Mesenchymal stem cell (in vitro differentiated cells and primary cell): ENCODE data around the gene RHBDD1.
"Not testable (repeated sequence)": the region's sequence is repeated elsewhere in the genome, so short reads cannot be mapped to it uniquely, and the experiment has no call there.

ENCODE experiments used
- DNase-seq: peaks from one replicate; pipeline ENCODE4 v3.0.0-alpha.2; 2013
- H2AFZ ChIP-seq: one replicate; pipeline ENCODE4 v1.6.1; 2013; ENCODE audit warnings: low read depth, mild to moderate bottlenecking, control low read depth, inconsistent platforms, low read length, moderate library complexity
- H2AK5ac ChIP-seq: 2 replicates; pipeline ENCODE4 v1.6.1; 2013; ENCODE audit warnings: low read length, moderate library complexity, mild to moderate bottlenecking, inconsistent platforms; ENCODE audit not compliant: severe bottlenecking
- H2BK120ac ChIP-seq: one replicate; pipeline ENCODE4 v1.6.1; 2013; ENCODE audit warnings: low read depth, mild to moderate bottlenecking, inconsistent platforms, low read length, moderate library complexity
- H2BK12ac ChIP-seq, 2 experiments: one replicate each; pipeline ENCODE4 v1.6.1; 2013; ENCODE audit warnings: inconsistent platforms in 2 of 2, low read length in 2 of 2, mild to moderate bottlenecking in 2 of 2, moderate library complexity in 2 of 2, control low read depth in 1 of 2
- H2BK15ac ChIP-seq: one replicate; pipeline ENCODE4 v1.6.1; 2013; ENCODE audit warnings: mild to moderate bottlenecking, low read depth, inconsistent platforms; ENCODE audit not compliant: poor library complexity, severe bottlenecking
- H2BK5ac ChIP-seq: 2 replicates; pipeline ENCODE4 v1.6.1; 2013; ENCODE audit warnings: low read depth, mild to moderate bottlenecking, low read length, control low read depth, inconsistent platforms; ENCODE audit not compliant: poor library complexity, severe bottlenecking
- H3K14ac ChIP-seq, 2 experiments: one replicate each; pipeline ENCODE4 v1.6.1; 2013; ENCODE audit warnings: inconsistent platforms in 2 of 2, low read length in 2 of 2, control low read depth in 1 of 2, mild to moderate bottlenecking in 1 of 2, moderate library complexity in 1 of 2
- H3K18ac ChIP-seq, 2 experiments: one replicate each; pipeline ENCODE4 v1.6.1; 2013; ENCODE audit warnings: inconsistent platforms in 2 of 2, low read length in 2 of 2, control low read depth in 1 of 2, low read depth in 1 of 2, mild to moderate bottlenecking in 1 of 2
- H3K23ac ChIP-seq, 2 experiments: one replicate each; pipeline ENCODE4 v1.6.1; 2013; ENCODE audit warnings: inconsistent platforms in 2 of 2, low read length in 2 of 2, mild to moderate bottlenecking in 2 of 2, moderate library complexity in 2 of 2, control low read depth in 1 of 2
- H3K27ac ChIP-seq: 2 replicates; pipeline ENCODE4 v1.5.1; 2013; ENCODE audit warnings: mild to moderate bottlenecking, moderate library complexity, low read length, control low read depth, inconsistent platforms; ENCODE audit not compliant: poor library complexity, severe bottlenecking
- H3K27me3 ChIP-seq, 2 experiments: 2 replicates each; pipeline versions ENCODE4 v1.6.1 to v1.7.0; 2013; ENCODE audit warnings: low read length in 2 of 2, mild to moderate bottlenecking in 2 of 2, moderate library complexity in 2 of 2, control low read depth in 1 of 2, inconsistent platforms in 1 of 2; ENCODE audit not compliant: control insufficient read depth in 1 of 2, insufficient read depth in 1 of 2
- H3K36me3 ChIP-seq, 2 experiments: 2 replicates each; pipeline versions ENCODE4 v1.6.1 to v1.7.0; 2013; ENCODE audit warnings: low read length in 2 of 2, control low read depth in 1 of 2, inconsistent platforms in 1 of 2, low read depth in 1 of 2, mild to moderate bottlenecking in 1 of 2; ENCODE audit not compliant: insufficient read depth in 2 of 2, control insufficient read depth in 1 of 2
- H3K4ac ChIP-seq, 2 experiments: one replicate each; pipeline ENCODE4 v1.6.1; 2013; ENCODE audit warnings: inconsistent platforms in 2 of 2, low read length in 2 of 2, mild to moderate bottlenecking in 2 of 2, moderate library complexity in 2 of 2, control low read depth in 1 of 2, low read depth in 1 of 2
- H3K4me1 ChIP-seq: 2 replicates; pipeline ENCODE4 v1.6.1; 2013; ENCODE audit warnings: low read depth, low read length, control low read depth; ENCODE audit not compliant: control insufficient read depth, insufficient read depth
- H3K4me2 ChIP-seq: 2 replicates; pipeline ENCODE4 v1.6.1; 2013; ENCODE audit warnings: low read length, mild to moderate bottlenecking, inconsistent platforms; ENCODE audit not compliant: poor library complexity, severe bottlenecking
- H3K4me3 ChIP-seq, 2 experiments: 2 replicates each; pipeline versions ENCODE4 v1.5.1 to v1.7.0; 2013; ENCODE audit warnings: low read length in 2 of 2, mild to moderate bottlenecking in 2 of 2, control low read depth in 1 of 2, low read depth in 1 of 2; ENCODE audit not compliant: insufficient read depth in 1 of 2
- H3K79me1 ChIP-seq: replicated peaks from 2 replicates; pipeline ENCODE4 v1.6.1; 2013; ENCODE audit warnings: mild to moderate bottlenecking, control low read depth, low read length, inconsistent platforms; ENCODE audit not compliant: poor library complexity, severe bottlenecking
- H3K9ac ChIP-seq: 2 replicates; pipeline ENCODE4 v1.7.0; 2013; ENCODE audit warnings: mild to moderate bottlenecking, low read length, moderate library complexity
- H3K9me3 ChIP-seq: 2 replicates; pipeline ENCODE4 v1.7.0; 2013; ENCODE audit warnings: mild to moderate bottlenecking, low read length; ENCODE audit not compliant: control insufficient read depth
- H4K8ac ChIP-seq: one replicate; pipeline ENCODE4 v1.6.1; 2013; ENCODE audit warnings: inconsistent platforms, mild to moderate bottlenecking, low read length, moderate library complexity
- H4K91ac ChIP-seq: one replicate; pipeline ENCODE4 v1.6.1; 2013; ENCODE audit warnings: mild to moderate bottlenecking, low read length, inconsistent platforms
- WGBS: methylation state at CpG from one replicate; pipeline ENCODE4 v1.1.7; 2013; ENCODE audit warnings: mixed read lengths; 5-methylcytosine and 5-hydroxymethylcytosine counted together

RHBDD1 gene

DNA sequence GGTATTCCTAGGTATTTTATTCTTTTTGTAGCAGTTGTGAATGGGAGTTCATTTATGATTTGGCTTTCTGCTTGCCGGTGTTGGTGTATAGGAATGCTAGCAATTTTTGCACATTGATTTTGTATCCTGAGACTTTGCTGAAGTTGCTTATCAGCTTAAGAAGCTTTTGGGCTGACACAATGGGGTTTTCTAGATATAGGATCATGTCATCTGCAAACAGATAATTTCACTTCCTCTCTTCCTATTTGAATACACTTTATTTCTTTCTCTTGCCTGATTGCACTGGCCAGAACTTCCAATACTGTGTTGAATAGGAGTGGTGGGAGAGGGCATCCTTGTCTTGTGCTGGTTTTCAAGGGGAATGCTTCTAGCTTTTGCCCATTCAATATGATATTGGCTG lies 7.1 kb downstream of the RHBDD1 start:
- not testable (repeated sequence) for H2BK12ac ChIP-seq, H2BK15ac ChIP-seq, H2AK5ac ChIP-seq, H3K4me3 ChIP-seq, H2BK120ac ChIP-seq, H3K9ac ChIP-seq, H4K91ac ChIP-seq, H3K27me3 ChIP-seq, DNase-seq, H2BK5ac ChIP-seq, H3K4ac ChIP-seq, H3K4me2 ChIP-seq, H4K8ac ChIP-seq, H2AFZ ChIP-seq, H3K23ac ChIP-seq, H3K18ac ChIP-seq, H3K9me3 ChIP-seq, H3K4me1 ChIP-seq, H3K14ac ChIP-seq, H3K27ac ChIP-seq
- WGBS, result 100% methylated on average over 1 of the region's 1 CpG
- peaks cover 24% of the 10 kb centered on the region for H3K79me1 ChIP-seq
- peaks cover 0 to 20% of the 10 kb centered on the region in 2 experiments for H3K36me3 ChIP-seq

DNA sequence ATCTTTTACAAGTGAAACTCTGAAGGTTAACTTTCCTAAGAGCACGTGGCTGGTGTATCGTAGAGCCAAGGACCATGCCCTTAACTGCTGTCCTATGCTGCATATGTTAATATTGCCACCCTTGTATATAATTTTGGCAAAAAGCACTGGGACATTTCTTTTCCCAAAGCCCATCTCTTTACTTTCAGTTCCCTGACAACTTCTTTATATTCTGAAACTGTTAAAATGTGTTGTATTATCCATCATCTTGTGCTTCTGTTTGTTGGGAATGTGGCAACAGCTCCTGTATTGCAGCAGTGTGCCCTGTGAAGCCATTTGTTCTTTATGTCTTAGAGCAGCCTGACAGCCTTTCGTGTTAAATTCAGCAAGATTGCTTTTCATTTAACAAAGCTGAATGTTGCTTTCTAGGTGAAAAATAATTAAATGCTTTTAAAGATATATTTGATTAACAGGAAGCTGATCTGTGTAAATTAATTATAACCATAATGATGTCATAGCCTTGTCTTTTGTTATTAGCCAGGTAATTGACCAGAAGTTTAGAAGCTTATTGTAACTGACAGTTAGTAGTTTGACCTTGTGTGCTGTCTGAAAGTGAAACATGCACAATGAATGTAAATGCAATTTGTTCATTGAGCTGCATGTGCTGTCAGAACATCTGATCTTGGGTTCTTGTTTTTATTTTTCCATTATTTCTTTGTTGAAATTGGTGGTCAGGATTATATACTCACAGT lies 9.7 kb downstream of the RHBDD1 start:
- no peak for DNase-seq
- H3K4me2 ChIP-seq, result no peak overlapping the region
- no peak overlapping the region for H2BK5ac ChIP-seq
- H2AFZ ChIP-seq, result no peak overlapping the region
- H2BK12ac ChIP-seq, result no peak overlapping the region
- H3K27me3 ChIP-seq, result no peaks in the 10 kb centered on the region
- 96% methylated on average over 3 of the region's 3 CpGs for WGBS
- no peak overlapping the region for H3K4me3 ChIP-seq
- no peak overlapping the region for H3K18ac ChIP-seq
- peaks cover 6% of the 10 kb centered on the region for H3K9me3 ChIP-seq
- H3K9ac ChIP-seq, result no peak overlapping the region
- H3K36me3 ChIP-seq, result peaks cover 0 to 9% of the 10 kb centered on the region in 2 experiments
- H3K23ac ChIP-seq, result no peak overlapping the region
- H4K91ac ChIP-seq, result no peak overlapping the region
- H3K4ac ChIP-seq, result no peak overlapping the region
- H2BK15ac ChIP-seq, result no peak overlapping the region
- H3K4me1 ChIP-seq, result no peaks in the 10 kb centered on the region
- no peak overlapping the region for H2AK5ac ChIP-seq
- H3K27ac ChIP-seq, result no peak overlapping the region
- no peak overlapping the region for H2BK120ac ChIP-seq
- no peak overlapping the region for H3K14ac ChIP-seq
- no peak overlapping the region for H4K8ac ChIP-seq
- peaks cover 21% of the 10 kb centered on the region for H3K79me1 ChIP-seq

DNA sequence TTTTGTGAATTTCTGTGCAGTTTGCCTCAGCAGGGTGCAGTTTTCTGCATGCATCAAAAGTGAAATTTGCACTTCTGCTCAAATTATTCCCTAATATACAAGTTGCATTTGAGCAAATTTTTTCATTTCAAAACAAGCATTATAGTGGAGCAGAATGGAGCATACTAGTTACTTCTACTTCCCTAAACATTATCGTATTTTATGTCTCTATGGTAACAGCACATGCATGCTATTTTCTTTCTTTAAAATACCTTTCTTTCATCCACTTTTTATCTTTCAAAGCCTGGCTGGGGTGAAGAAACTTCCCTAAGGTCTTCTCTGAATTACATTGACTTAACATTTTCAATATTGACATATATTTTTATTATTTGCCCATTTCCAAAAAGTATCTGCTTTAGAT lies 11.2 kb downstream of the RHBDD1 start:
- H3K9me3 ChIP-seq, result peaks cover 2% of the 10 kb centered on the region
- H3K4me2 ChIP-seq, result no peak overlapping the region
- no peak overlapping the region for H3K23ac ChIP-seq
- no peak overlapping the region for H4K91ac ChIP-seq
- H4K8ac ChIP-seq, result no peak overlapping the region
- WGBS, result 88% methylated on average over 1 of the region's 1 CpG
- no peak overlapping the region for H3K4ac ChIP-seq
- H2BK15ac ChIP-seq, result no peak overlapping the region
- H3K18ac ChIP-seq, result no peak overlapping the region
- H3K9ac ChIP-seq, result no peak overlapping the region
- peaks cover 32% of the 10 kb centered on the region for H3K79me1 ChIP-seq
- H3K27ac ChIP-seq, result no peak overlapping the region
- no peak for DNase-seq
- no peak overlapping the region for H3K14ac ChIP-seq
- H3K27me3 ChIP-seq, result no peaks in the 10 kb centered on the region
- no peaks in the 10 kb centered on the region for H3K4me1 ChIP-seq
- no peak overlapping the region for H2BK12ac ChIP-seq
- no peak overlapping the region for H2BK120ac ChIP-seq
- H2AK5ac ChIP-seq, result no peak overlapping the region
- H2AFZ ChIP-seq, result no peak overlapping the region
- H3K4me3 ChIP-seq, result no peak overlapping the region
- H2BK5ac ChIP-seq, result no peak overlapping the region
- H3K36me3 ChIP-seq, result peaks cover 0 to 5% of the 10 kb centered on the region in 2 experiments

DNA sequence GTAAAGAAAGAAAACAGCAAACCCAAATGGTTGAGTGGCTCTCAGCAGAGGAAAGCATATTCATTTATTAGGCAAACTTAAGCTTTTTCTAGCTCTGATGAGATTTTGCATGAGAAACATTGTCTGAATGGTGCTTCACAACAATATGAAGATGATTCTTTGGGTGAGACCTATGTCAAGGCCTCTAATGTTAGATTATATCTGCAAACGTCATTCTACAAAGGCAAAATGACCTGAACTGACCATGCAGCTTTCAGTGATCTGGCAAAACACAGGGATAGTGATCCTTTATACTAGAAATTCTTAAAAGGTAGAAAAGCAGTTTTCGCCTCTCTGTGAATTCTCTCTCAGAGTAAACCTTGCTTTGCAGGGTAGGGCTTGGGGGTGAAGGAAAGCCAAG lies 11.7 kb downstream of the RHBDD1 start:
- 93% methylated on average over 2 of the region's 2 CpGs for whole genome bisulfite sequencing
- Histone ChIP-seq H3K9ac (no peak overlapping the region), H3K9me3 (peaks cover 1% of the 10 kb centered on the region)

More for the DNA sequence above, 11.7 kb downstream of the RHBDD1 start:
- no peak overlapping the region for H2AK5ac ChIP-seq
- H3K4ac ChIP-seq, result no peak overlapping the region
- no peak overlapping the region for H2BK120ac ChIP-seq
- H3K23ac ChIP-seq, result no peak overlapping the region
- no peak overlapping the region for H3K4me2 ChIP-seq
- no peak overlapping the region for H3K27ac ChIP-seq
- no peak overlapping the region for H3K14ac ChIP-seq
- H2BK5ac ChIP-seq, result no peak overlapping the region
- H3K18ac ChIP-seq, result no peak overlapping the region
- no peak overlapping the region for H3K4me3 ChIP-seq
- peaks cover 34% of the 10 kb centered on the region for H3K79me1 ChIP-seq
- no peak overlapping the region for H2BK12ac ChIP-seq
- no peaks in the 10 kb centered on the region for H3K27me3 ChIP-seq
- no peak overlapping the region for H2AFZ ChIP-seq
- no peak for DNase-seq
- H3K4me1 ChIP-seq, result no peaks in the 10 kb centered on the region
- peaks cover 0 to 5% of the 10 kb centered on the region in 2 experiments for H3K36me3 ChIP-seq
- H2BK15ac ChIP-seq, result no peak overlapping the region
- no peak overlapping the region for H4K91ac ChIP-seq
- no peak overlapping the region for H4K8ac ChIP-seq
